GM18870 (cell line): ENCODE data around the gene IGFBP1.
"Not testable (repeated sequence)": the region's sequence is repeated elsewhere in the genome, so short reads cannot be mapped to it uniquely, and the experiment has no call there.

Source experiments
- ATAC-seq: cut with Tn5 transposase; IDR thresholded peaks from one replicate; pipeline ENCODE4 v1.9.1; 2021; ENCODE audit warnings: moderate library complexity; ENCODE audit not compliant: unreplicated experiment

Gene IGFBP1

GRCh38 chr7:45888185-45888992, at the start of gene IGFBP1:
IGFBP1 (plus strand) TSS chr7:45888488; CDS start chr7:45888653, 165 bp downstream.
- no peak for ATAC-seq

DNA sequence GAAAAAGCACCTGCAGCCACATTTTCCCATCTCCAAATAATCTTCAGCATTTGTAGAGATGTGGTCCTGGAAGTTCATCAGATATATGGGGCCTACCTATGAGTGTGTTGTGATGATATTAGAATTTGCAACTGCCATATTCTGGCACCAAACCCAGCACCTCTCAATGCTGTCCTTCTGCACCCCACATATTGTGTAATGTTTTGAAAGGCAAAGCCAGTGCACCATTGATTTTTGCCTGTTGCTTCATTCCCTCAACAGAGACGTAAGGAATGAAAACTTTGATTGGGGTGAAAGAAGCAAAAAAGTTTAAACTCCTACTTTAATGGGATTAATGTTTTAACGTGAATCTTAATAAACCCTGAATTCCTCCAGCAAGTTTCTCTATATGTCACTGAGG, 49.4 kb upstream of the IGFBP1 start:
- not testable (repeated sequence) for ATAC-seq

- ATAC-seq, result not testable (repeated sequence)
Observed at GRCh38 chr7:45841926-45842717, 46.2 kb upstream of the IGFBP1 start.

GRCh38 chr7:45846536-45846935, 41.8 kb upstream of the IGFBP1 start:
- ATAC-seq, result not testable (repeated sequence)

- ATAC-seq, result not testable (repeated sequence)
Observed at GRCh38 chr7:45848734-45849133, 39.6 kb upstream of the IGFBP1 start.

- ATAC-seq, result not testable (repeated sequence)
Observed at GRCh38 chr7:45852984-45853383, 35.3 kb upstream of the IGFBP1 start.

DNA sequence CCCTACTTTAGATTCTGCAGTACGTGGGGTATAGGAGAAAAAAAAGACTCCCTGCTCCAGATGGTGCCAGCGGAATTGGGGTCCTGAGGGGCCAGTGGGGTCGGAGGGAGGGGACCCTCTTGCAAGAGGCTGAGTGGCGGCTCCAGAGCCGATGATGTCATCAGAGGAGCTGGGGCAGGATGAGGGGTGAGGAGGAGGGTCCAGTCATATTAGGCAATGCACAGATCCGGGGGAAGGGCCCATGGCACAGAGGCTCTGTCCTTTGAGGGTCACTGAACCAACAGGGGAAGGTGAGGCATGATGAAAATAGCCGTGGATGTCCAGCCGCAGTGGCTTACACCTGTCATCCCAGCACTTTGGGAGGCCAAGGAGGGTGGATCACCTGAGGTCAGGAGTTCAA, 34.8 kb upstream of the IGFBP1 start:
- not testable (repeated sequence) for ATAC-seq

DNA sequence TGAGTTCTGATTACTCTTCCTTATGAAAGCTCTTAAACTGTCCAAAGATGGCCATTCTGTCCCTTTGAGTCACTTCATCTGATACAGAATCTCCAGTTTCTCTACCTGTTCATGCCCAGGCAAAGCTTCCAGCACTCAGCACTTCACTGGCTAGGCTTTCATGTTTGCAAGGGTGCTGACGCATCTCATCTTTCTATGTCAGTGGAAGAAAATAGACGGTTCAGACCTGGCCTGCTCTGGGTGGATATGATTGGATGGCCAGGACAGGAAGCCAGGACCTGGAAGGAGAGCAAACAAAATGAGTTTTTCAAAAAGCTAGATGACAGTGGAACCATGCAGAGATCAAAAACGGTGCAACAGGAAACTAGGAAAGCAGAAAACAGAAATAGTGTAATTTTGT, 32.6 kb upstream of the IGFBP1 start:
- not testable (repeated sequence) for ATAC-seq

- not testable (repeated sequence) for ATAC-seq
Observed at GRCh38 chr7:45856888-45857287, 31.4 kb upstream of the IGFBP1 start.

GRCh38 chr7:45863715-45864114, 24.6 kb upstream of the IGFBP1 start:
- no peak for ATAC-seq

- ATAC-seq, result no peak
Observed at GRCh38 chr7:45865594-45866410, 22.5 kb upstream of the IGFBP1 start.

GRCh38 chr7:45867471-45867870, 20.8 kb upstream of the IGFBP1 start:
- no peak for ATAC-seq

DNA sequence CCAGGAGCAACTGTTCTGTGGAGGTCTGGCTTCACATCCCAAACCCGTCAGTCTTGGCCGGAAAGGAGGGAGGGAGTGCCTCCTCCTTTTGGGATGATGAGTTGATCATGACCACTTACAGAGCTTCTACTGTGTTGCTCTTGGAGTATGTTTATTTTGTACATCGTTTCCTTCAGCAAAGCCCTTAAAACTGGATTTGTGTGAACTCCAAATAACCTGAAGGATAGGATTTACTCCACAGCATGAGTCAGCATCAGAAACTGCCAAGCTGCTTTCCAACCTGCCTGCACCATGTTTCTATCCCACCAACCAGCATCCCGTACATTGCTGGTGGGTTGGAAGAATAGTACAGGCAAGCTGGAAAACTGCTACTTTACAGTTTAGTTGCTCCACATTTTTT, 18.9 kb upstream of the IGFBP1 start:
- ATAC-seq, result no peak

- no peak for ATAC-seq
Observed at GRCh38 chr7:45872116-45873034, 15.9 kb upstream of the IGFBP1 start.

- no peak for ATAC-seq
Observed at GRCh38 chr7:45873035-45873354, 15.3 kb upstream of the IGFBP1 start, which contains the start of gene CCDC201. CCDC201 (minus strand) TSS chr7:45873082; CDS start chr7:45873007, 75 bp downstream.

DNA sequence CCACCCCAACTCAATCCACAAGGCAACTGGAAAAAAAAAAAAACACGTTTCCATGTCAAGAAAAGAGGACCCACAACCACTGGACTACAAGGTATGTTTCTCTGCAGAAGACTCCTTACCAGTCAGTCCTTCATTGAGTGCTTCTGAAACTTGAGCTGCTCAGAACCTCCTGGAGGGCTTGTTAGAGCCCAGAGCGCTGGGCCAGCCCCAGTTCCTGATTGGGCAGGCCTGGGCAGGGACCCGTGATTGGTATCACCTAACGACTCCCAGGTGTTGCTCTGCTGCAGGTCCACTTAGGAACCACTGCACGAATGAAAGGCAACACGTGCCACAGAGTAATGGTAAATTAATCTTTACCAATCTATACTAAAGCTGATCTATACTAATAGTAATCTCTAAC, 14.9 kb upstream of the IGFBP1 start:
- ATAC-seq, result no peak

GRCh38 chr7:45874408-45875131, 13.7 kb upstream of the IGFBP1 start:
- no peak for ATAC-seq

DNA sequence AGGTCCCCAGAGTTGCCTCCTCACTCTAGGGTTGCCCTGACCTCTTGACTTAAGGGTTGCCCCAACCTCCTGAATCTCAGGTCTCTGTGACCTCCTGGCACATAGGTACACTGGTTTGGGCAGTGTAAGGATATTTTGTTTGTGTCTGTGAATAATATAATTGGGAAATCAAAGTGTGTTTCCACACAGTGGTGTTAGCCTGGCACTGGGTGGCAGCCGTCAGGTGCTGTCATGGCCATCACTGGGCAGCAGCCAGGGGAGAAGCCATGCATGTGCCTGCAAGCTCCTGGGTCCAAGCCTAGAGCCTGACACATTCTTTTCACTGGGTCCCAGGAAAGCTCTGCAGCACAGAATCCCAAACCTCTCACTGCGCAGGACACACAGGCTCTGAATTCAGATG, 11.8 kb upstream of the IGFBP1 start:
- no peak for ATAC-seq

DNA sequence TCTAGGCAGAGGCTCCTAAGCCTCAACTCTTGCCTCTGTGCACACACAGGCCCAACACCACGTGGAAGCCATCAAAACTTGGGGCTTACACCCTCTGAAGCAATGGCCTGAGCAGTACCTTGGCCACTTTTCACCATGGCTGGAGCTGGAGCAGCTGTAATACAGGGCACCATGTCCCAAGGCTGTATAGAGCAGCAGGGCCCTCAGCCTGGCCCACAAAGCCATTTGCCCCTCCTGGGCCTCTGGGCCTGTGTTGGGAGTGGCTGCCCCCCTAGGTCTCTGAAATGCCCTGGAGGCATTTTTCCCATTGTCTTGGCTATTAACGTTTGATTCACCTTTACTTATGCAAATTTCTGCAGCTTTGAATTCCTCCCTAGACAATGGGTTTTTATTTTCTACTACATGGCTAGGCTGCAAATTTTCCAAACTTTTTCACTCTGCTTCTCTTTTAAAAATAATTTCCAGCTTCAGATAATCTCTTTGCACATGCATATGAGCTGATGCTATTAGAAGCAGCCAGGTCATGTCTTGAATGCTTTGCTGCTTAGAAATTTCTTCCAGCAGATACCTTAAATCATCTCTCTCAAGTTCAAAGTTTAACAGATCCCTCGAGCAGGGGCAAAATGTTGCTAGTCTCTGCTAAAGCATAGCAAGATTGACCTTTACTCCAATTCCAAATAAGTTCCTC, 9.7 kb upstream of the IGFBP1 start:
- ATAC-seq, result no peak
